Thymus (tissue), 11 donors: Measurements from ENCODE around the gene PRRC2B. TPM values are rescaled to one million over a fixed set of nuclear protein-coding genes. Genes with fewer than 3 reads are reported as not detected.

Experiments
- DNase-seq, 9 donors: peaks; one replicate each; pipeline ENCODE4 v3.0.0-alpha.2; 2013; ENCODE audit warnings: low spot score in 9 of 9, low read depth in 6 of 9, missing footprints in 1 of 9
- H3K27ac ChIP-seq, 2 donors: one replicate each; pipeline ENCODE4 v1.5.1; 2013; ENCODE audit warnings: control low read depth in 1 of 2, low read depth in 1 of 2, low read length in 1 of 2, mild to moderate bottlenecking in 1 of 2, moderate library complexity in 1 of 2
- H3K27me3 ChIP-seq, 2 donors: one replicate each; pipeline ENCODE4 v1.5.1; 2013; ENCODE audit warnings: low read length in 1 of 2; ENCODE audit not compliant: control insufficient read depth in 2 of 2, insufficient read depth in 1 of 2
- H3K36me3 ChIP-seq, 2 donors: one replicate each; pipeline ENCODE4 v1.5.1; 2013; ENCODE audit warnings: low read length in 1 of 2, mild to moderate bottlenecking in 1 of 2, moderate library complexity in 1 of 2; ENCODE audit not compliant: control insufficient read depth in 2 of 2, insufficient read depth in 2 of 2
- H3K4me1 ChIP-seq, 2 donors: one replicate each; pipeline ENCODE4 v1.5.1; 2013; ENCODE audit warnings: low read length in 2 of 2; ENCODE audit not compliant: control insufficient read depth in 2 of 2, insufficient read depth in 2 of 2
- H3K4me3 ChIP-seq, 2 donors: one replicate each; pipeline ENCODE4 v1.5.1; 2013; ENCODE audit warnings: low read length in 2 of 2, control low read depth in 1 of 2, mild to moderate bottlenecking in 1 of 2
- H3K9me3 ChIP-seq, 2 donors: one replicate each; pipeline ENCODE4 v1.5.1; 2013; ENCODE audit warnings: low read length in 1 of 2, mild to moderate bottlenecking in 1 of 2; ENCODE audit not compliant: control insufficient read depth in 2 of 2, insufficient read depth in 1 of 2
- WGBS: extraction: QIAGEN DNeasy Blood & Tissue Kit; methylation state at CpG from one replicate; pipeline ENCODE4 v1.1.7; 2013; 5-methylcytosine and 5-hydroxymethylcytosine counted together
- polyA plus RNA-seq: library from polyadenylated mRNA; stranded (reverse); fragments of 200-250 nt; gene quantifications from one replicate; pipeline ENCODE4 v1.2.3, GENCODE V29; 2013
- total RNA-seq: library from RNA; stranded (reverse); fragments of 120-200 nt; gene quantifications from one replicate; pipeline ENCODE4 v1.2.4, GENCODE V29; 2013
- donor health status: healthy.

PRRC2B gene
- total and polyA plus RNA-seq, 2 donors = 23.0 to 73.5 TPM

- DNase-seq = no peak
- Histone ChIP-seq H3K36me3 (peaks cover 95 to 97% of the 10 kb centered on the region in 2 donors), H3K4me1 (no peaks in the 10 kb centered on the region), H3K27ac (no peak overlapping the region), H3K27me3 (no peaks in the 10 kb centered on the region), H3K4me3 (no peak overlapping the region), H3K9me3 (peaks cover 0 to 1% of the 10 kb centered on the region in 2 donors)
- 96% methylated on average over 10 of the region's 10 CpGs for WGBS
Measured at GRCh38 chr9:131478911-131479310, 85.0 kb downstream of the PRRC2B start.

- peaks cover 0 to 1% of the 10 kb centered on the region in 2 donors for H3K9me3 ChIP-seq
- H3K4me1 ChIP-seq = no peaks in the 10 kb centered on the region
- no peaks in the 10 kb centered on the region for H3K27me3 ChIP-seq
- H3K36me3 ChIP-seq = peaks cover 95 to 97% of the 10 kb centered on the region in 2 donors
- DNase-seq = no peak
- H3K4me3 ChIP-seq = no peak overlapping the region
- WGBS = 98% methylated on average over 1 of the region's 1 CpG
- H3K27ac ChIP-seq = no peak overlapping the region
Measured at GRCh38 chr9:131480258-131480657, 86.4 kb downstream of the PRRC2B start.

GRCh38 chr9:131481441-131482342 is 87.8 kb downstream of the PRRC2B start:
- peaks cover 95 to 97% of the 10 kb centered on the region in 2 donors for H3K36me3 ChIP-seq
- H3K27me3 ChIP-seq = no peaks in the 10 kb centered on the region
- H3K9me3 ChIP-seq = no peaks in the 10 kb centered on the region
- no peak overlapping the region for H3K4me3 ChIP-seq
- DNase-seq = no peak
- H3K27ac ChIP-seq = no peak overlapping the region
- no peaks in the 10 kb centered on the region for H3K4me1 ChIP-seq
- WGBS = 96% methylated on average over 19 of the region's 19 CpGs

- Histone ChIP-seq H3K36me3 (peaks cover 95 to 97% of the 10 kb centered on the region in 2 donors), H3K9me3 (no peaks in the 10 kb centered on the region), H3K27ac (no peak overlapping the region), H3K27me3 (no peaks in the 10 kb centered on the region), H3K4me3 (no peak overlapping the region), H3K4me1 (no peaks in the 10 kb centered on the region)
- no peak for DNase-seq
- WGBS = 98% methylated on average over 24 of the region's 24 CpGs
Measured at GRCh38 chr9:131482343-131483006, 88.6 kb downstream of the PRRC2B start.

GRCh38 chr9:131483319-131484050 is 89.6 kb downstream of the PRRC2B start:
- DNase-seq = no peak

GRCh38 chr9:131484051-131484445 is 90.2 kb downstream of the PRRC2B start:
- H3K4me1 ChIP-seq = no peaks in the 10 kb centered on the region
- H3K4me3 ChIP-seq = no peak overlapping the region
- no peak for DNase-seq
- H3K27ac ChIP-seq = no peak overlapping the region
- WGBS = 98% methylated on average over 7 of the region's 7 CpGs
- no peaks in the 10 kb centered on the region for H3K9me3 ChIP-seq
- H3K36me3 ChIP-seq = peaks cover 95 to 97% of the 10 kb centered on the region in 2 donors
- H3K27me3 ChIP-seq = no peaks in the 10 kb centered on the region

More at GRCh38 chr9:131483319-131484050, 89.6 kb downstream of the PRRC2B start:
- H3K4me1 ChIP-seq = no peaks in the 10 kb centered on the region
- H3K4me3 ChIP-seq = no peak overlapping the region
- no peaks in the 10 kb centered on the region for H3K9me3 ChIP-seq
- peaks cover 95 to 97% of the 10 kb centered on the region in 2 donors for H3K36me3 ChIP-seq
- no peak overlapping the region for H3K27ac ChIP-seq
- no peaks in the 10 kb centered on the region for H3K27me3 ChIP-seq
- WGBS = 99% methylated on average over 9 of the region's 9 CpGs

GRCh38 chr9:131484560-131485185 is 90.8 kb downstream of the PRRC2B start:
- WGBS = 97% methylated on average over 15 of the region's 15 CpGs
- peaks cover 95 to 96% of the 10 kb centered on the region in 2 donors for H3K36me3 ChIP-seq
- no peaks in the 10 kb centered on the region for H3K4me1 ChIP-seq
- H3K27ac ChIP-seq = no peak overlapping the region
- peaks cover 0 to 2% of the 10 kb centered on the region in 2 donors for H3K9me3 ChIP-seq
- H3K4me3 ChIP-seq = no peak overlapping the region
- DNase-seq = no peak
- H3K27me3 ChIP-seq = no peaks in the 10 kb centered on the region

- H3K27me3 ChIP-seq = no peaks in the 10 kb centered on the region
- H3K36me3 ChIP-seq = peaks cover 95 to 96% of the 10 kb centered on the region in 2 donors
- 97% methylated on average over 12 of the region's 12 CpGs for WGBS
- no peak overlapping the region for H3K27ac ChIP-seq
- H3K4me3 ChIP-seq = no peak overlapping the region
- DNase-seq = no peak
- H3K9me3 ChIP-seq = peaks cover 0 to 2% of the 10 kb centered on the region in 2 donors
- H3K4me1 ChIP-seq = no peaks in the 10 kb centered on the region
Measured at GRCh38 chr9:131485206-131485605, 91.3 kb downstream of the PRRC2B start.
